ENCODE measurements around the gene METTL14.

The METTL14 gene

DNA sequence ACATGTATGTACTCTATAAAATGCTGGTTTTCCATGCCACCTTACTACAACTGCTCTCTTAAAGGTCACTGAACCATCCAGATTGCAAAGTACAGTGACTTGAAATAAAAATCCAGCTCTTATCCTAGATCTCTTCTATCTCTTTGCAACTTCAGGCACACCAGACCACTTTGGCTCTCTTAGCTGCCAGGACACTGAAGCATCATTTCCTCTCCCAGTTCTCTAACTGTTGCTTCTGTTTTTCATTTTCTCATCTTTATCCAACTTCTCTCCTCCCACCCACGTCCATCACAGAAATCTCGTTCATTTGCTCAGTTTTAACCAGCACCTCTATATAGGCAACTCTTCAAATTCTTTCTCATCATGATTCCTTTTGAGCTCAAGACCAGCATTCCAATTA lies 74.3 kb downstream of the METTL14 start:
- DNase-seq (ENCODE audit: low read depth): no peak

DNA sequence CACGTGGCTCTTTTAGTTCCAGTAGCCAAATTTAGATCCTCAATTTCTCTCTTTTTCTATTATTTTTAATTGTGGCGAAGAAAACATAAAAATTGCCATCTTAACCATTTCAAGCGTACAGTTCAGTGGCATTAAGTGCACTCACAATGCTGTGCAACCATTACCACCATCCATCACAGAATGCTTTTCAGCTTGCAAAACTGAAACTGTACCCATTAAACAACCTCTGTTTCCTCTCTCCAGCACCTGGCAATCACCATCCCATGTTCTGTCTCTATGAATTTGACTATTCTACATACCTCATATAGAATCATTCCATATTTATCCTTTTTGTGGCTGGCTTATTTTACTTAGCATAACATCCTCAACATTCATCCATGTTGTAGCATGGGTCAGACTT lies 74.9 kb downstream of the METTL14 start:
- no peak for DNase-seq (ENCODE audit: low read depth)

DNA sequence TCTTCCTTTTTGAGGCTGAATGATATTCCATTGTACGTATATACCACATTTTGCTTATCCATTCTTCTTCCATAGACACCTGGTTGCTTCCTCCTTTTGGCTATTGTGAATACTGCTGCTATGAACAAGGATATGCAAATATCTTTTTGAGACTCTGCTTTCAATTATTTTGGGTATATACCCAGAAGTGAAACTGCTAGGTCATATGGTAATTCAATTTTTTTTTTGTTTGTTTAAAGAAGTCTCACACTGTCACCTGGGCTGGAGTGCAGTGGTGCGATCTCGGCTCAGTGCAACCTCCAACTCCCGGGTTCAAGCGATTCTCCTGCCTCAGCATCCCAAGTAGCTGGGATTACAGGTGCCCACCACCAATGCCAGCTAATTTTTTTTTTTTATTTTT lies 75.3 kb downstream of the METTL14 start:
- DNase-seq (ENCODE audit: low read depth): no peak

DNA sequence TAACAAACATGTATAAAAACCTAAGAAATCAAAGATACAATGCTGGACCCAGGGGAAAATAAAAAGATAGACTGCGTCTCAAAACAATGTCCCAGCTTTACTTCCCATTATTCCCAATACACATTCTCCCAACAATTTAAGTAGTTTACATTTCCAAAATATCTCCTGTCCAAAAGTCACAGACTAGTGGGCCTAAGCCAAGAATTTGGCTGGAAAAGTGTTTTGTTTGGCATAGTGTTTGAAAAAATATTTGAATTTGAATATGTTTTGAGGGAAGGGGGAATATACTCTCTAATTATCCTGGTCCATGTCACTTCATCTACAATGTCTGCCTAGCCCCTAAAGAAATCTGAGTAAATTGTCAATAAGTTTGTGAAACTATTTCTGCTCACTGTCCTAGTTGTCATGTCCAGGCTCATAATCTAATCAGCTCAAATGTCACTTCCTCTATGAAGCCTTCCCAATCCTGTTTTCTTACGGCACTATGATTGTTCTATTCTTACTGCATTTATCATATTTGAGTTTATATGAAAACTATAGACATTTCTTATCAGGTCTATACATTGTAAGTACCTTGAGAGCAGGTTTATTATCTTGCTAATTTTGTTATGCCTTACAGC lies 76.3 kb downstream of the METTL14 start:
- DNase-seq (ENCODE audit: low read depth): no peak

DNA sequence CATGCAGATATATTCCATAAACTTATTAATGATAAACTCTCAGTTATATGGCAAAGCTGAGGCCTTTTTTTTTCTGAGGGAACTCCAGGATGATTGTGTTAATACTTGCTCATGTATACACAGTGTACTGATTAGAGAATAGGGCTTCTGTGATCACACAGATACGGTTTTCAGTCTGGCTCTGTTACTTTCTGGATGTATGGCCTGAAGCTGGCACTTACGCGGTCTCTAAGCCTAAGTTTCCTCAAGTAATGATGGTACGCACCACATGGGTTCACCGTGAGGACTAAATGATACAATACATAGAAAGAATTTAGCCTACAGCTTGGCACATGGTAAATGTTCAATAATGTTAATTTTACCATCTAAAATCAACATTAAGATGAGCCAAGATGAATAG lies 77.0 kb downstream of the METTL14 start:
- no peak for DNase-seq (ENCODE audit: low read depth)

DNA sequence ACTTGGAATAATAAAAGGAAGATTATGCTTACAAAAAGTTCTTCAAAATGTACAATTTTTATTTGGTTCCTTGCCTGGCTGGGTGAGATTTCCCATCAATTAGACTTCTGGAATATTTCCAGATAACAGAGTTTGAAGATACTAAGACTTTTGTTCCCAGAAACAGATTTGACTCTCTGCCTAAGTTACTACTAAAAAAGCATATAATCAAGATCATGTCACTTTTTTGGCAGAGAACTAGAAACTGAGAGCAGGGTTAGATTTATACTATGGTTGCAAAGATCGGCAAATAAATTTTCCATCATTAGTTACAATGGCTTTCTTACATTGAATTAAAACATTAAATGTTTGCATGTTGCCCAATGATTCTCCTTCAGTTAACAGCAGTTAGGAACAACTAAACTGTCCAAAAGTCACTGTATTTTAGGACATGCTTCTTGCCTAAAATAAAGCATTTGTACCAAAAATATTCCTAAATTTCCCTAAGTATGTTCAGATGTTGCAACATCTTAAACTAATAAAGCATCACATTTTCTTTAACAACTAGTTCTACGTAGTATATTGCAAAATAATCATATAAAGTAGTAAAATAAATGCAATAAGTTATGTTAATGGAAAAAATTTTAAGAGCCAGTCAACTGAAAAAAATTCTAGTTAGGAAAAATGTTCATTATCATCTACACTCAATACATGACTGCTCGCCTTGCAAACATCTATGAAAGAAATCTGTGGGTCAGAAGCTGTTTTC lies 77.7 kb downstream of the METTL14 start:
- DNase-seq (ENCODE audit: low read depth): no peak
